HG03103 (cell line): Measurements from ENCODE around the gene HRNR.
"Not testable (repeated sequence)": the region's sequence is repeated elsewhere in the genome, so short reads cannot be mapped to it uniquely, and the experiment has no call there.

Experiments
- ATAC-seq: cut with Tn5 transposase; IDR thresholded peaks from one replicate; pipeline ENCODE4 v1.9.1; 2021; ENCODE audit warnings: low read depth; ENCODE audit not compliant: unreplicated experiment

HRNR gene

GRCh38 chr1:152224093-152224492 lies at the start of gene HRNR:
Gene HRNR (minus strand): TSS chr1:152224193. CDS start chr1:152223253, 940 bp downstream.
- ATAC-seq, result no peak

GRCh38 chr1:152256394-152256793 lies 32.4 kb upstream of the HRNR start:
- ATAC-seq, result not testable (repeated sequence)

GRCh38 chr1:152252157-152252556 lies 28.2 kb upstream of the HRNR start:
- no peak for ATAC-seq

- no peak for ATAC-seq
Measured at GRCh38 chr1:152251391-152251790, 27.4 kb upstream of the HRNR start.

GRCh38 chr1:152247316-152247715 lies 23.3 kb upstream of the HRNR start:
- ATAC-seq, result no peak

- ATAC-seq, result no peak
Measured at GRCh38 chr1:152244576-152245273, 20.7 kb upstream of the HRNR start.

GRCh38 chr1:152237093-152237492 lies 13.1 kb upstream of the HRNR start:
- ATAC-seq, result no peak

GRCh38 chr1:152228831-152229230 lies 4.8 kb upstream of the HRNR start:
- ATAC-seq, result no peak

GRCh38 chr1:152227310-152227928 lies 3.4 kb upstream of the HRNR start:
- ATAC-seq, result no peak

GRCh38 chr1:152225678-152226077 lies 1.7 kb upstream of the HRNR start:
- ATAC-seq, result no peak

GRCh38 chr1:152220166-152221163 lies 3.5 kb downstream of the HRNR start:
- no peak for ATAC-seq

- not testable (repeated sequence) for ATAC-seq
Measured at GRCh38 chr1:152219438-152219837, 4.6 kb downstream of the HRNR start.

GRCh38 chr1:152218762-152219436 lies 5.1 kb downstream of the HRNR start:
- ATAC-seq, result no peak

- not testable (repeated sequence) for ATAC-seq
Measured at GRCh38 chr1:152215604-152216003, 8.4 kb downstream of the HRNR start.

GRCh38 chr1:152214911-152215310 lies 9.1 kb downstream of the HRNR start:
- ATAC-seq, result not testable (repeated sequence)

GRCh38 chr1:152198982-152199381 lies 25.0 kb downstream of the HRNR start:
- ATAC-seq, result no peak

- ATAC-seq, result no peak
Measured at GRCh38 chr1:152197361-152197941, 26.5 kb downstream of the HRNR start.

- no peak for ATAC-seq
Measured at GRCh38 chr1:152191711-152192110, 32.3 kb downstream of the HRNR start.

GRCh38 chr1:152191260-152191659 lies 32.7 kb downstream of the HRNR start:
- ATAC-seq, result no peak

- no peak for ATAC-seq
Measured at GRCh38 chr1:152190589-152190988, 33.4 kb downstream of the HRNR start.
